Small intestine (tissue), 16 donors: ENCODE measurements around the gene POGZ. TPM values are rescaled to one million over a fixed set of nuclear protein-coding genes. Genes with fewer than 3 reads are reported as not detected.

Experiments
- DNase-seq, 2 donors: peaks; one replicate each; pipeline versions ENCODE4 v3.0.0 to v3.0.0-alpha.2; 2013
- FAIRE-seq: peaks from 2 replicates; lab custom pipeline; 2012; peaks lifted over from hg19 to GRCh38; lab: Jason Lieb, UNC
- H3K27ac ChIP-seq, 3 donors: one replicate each; pipeline ENCODE4 v1.5.1; 2013; ENCODE audit warnings: low read length in 2 of 3, mild to moderate bottlenecking in 2 of 3, control low read depth in 1 of 3, inconsistent platforms in 1 of 3, low read depth in 1 of 3, moderate library complexity in 1 of 3
- H3K27me3 ChIP-seq, 3 donors: one replicate each; pipeline ENCODE4 v1.6.1; 2013; ENCODE audit warnings: low read length in 3 of 3, inconsistent platforms in 1 of 3; ENCODE audit not compliant: control insufficient read depth in 3 of 3, insufficient read depth in 3 of 3
- H3K36me3 ChIP-seq, 3 donors: one replicate each; pipeline ENCODE4 v1.6.1; 2013; ENCODE audit warnings: low read length in 3 of 3, inconsistent platforms in 1 of 3, low read depth in 1 of 3, mild to moderate bottlenecking in 1 of 3, moderate library complexity in 1 of 3; ENCODE audit not compliant: control insufficient read depth in 3 of 3, insufficient read depth in 2 of 3
- H3K4me1 ChIP-seq, 3 donors: one replicate each; pipeline ENCODE4 v1.6.1; 2013; ENCODE audit warnings: low read length in 2 of 3, inconsistent platforms in 1 of 3, low read depth in 1 of 3, mild to moderate bottlenecking in 1 of 3, moderate library complexity in 1 of 3; ENCODE audit not compliant: control insufficient read depth in 3 of 3, insufficient read depth in 2 of 3
- H3K4me3 ChIP-seq, 3 donors: one replicate each; pipeline ENCODE4 v1.5.1; 2013; ENCODE audit warnings: low read length in 3 of 3, control low read depth in 1 of 3, inconsistent platforms in 1 of 3, low read depth in 1 of 3, mild to moderate bottlenecking in 1 of 3, moderate library complexity in 1 of 3
- H3K9me3 ChIP-seq, 2 donors: one replicate each; pipeline ENCODE4 v1.6.1; 2013; ENCODE audit warnings: low read depth in 1 of 2, low read length in 1 of 2; ENCODE audit not compliant: control insufficient read depth in 2 of 2, insufficient read depth in 1 of 2
- WGBS, 3 donors: extraction: QIAGEN DNeasy Blood & Tissue Kit; methylation state at CpG; one replicate each; pipeline ENCODE4 v1.1.7; 2013; 5-methylcytosine and 5-hydroxymethylcytosine counted together
- long read RNA-seq, 10 donors: transcript quantifications; one replicate each; lab custom pipeline, GENCODE V29; 2026
- polyA plus RNA-seq, 4 donors: library from polyadenylated mRNA; stranded (reverse) in 3 of 4; unstranded in 1 of 4; fragments of 200-250 nt in 3 of 4; fragments of 120-200 nt in 1 of 4; gene quantifications; one replicate each; pipeline versions ENCODE4 v1.2.1 to v1.2.3, GENCODE V29; 2013
- donor health status: healthy with polysubstance abuse.
- donor health status: control.
- donor health status: control.
- donor health status: Bipolar disorder and iron deficiency.
- donor health status: healthy.

Gene POGZ
- 10 to 100 TPM; 11.1 to 77.1 (median 16.0) TPM for polyA plus RNA-seq
- long read RNA-seq, donor 1 = 0 reads
- long read RNA-seq, donor 2, partial matches to known transcripts = 6 of 6 reads
- long read RNA-seq, donor 2, other reads (novel, unspliced or antisense) = 0 of 6 reads
- long read RNA-seq, donor 3, partial matches to known transcripts = 8 of 13 reads
- long read RNA-seq, donor 3, other reads (novel, unspliced or antisense) = 0 of 13 reads
- long read RNA-seq, donor 4, partial matches to known transcripts = 0 of 1 reads
- long read RNA-seq, donor 4, other reads (novel, unspliced or antisense) = 0 of 1 reads
- long read RNA-seq, donor 5, partial matches to known transcripts = 0 of 3 reads
- long read RNA-seq, donor 5, other reads (novel, unspliced or antisense) = 0 of 3 reads
- long read RNA-seq, donor 6, full-length matches to known transcripts = 2 of 7 reads
- long read RNA-seq, donor 6, partial matches to known transcripts = 5 of 7 reads
- long read RNA-seq, donor 6, other reads (novel, unspliced or antisense) = 0 of 7 reads
- long read RNA-seq, donor 7 = 0 reads
- long read RNA-seq, donor 8, partial matches to known transcripts = 0 of 1 reads
- long read RNA-seq, donor 8, other reads (novel, unspliced or antisense) = 0 of 1 reads
- long read RNA-seq, donor 9 = 0 reads
- long read RNA-seq, donor 10, partial matches to known transcripts = 21 of 24 reads
- long read RNA-seq, donor 10, other reads (novel, unspliced or antisense) = 0 of 24 reads

GRCh38 chr1:151459331-151460046 is at the start of gene POGZ:
POGZ (minus strand) TSS chr1:151459494; CDS start chr1:151442204, 17,290 bp downstream.
- FAIRE-seq (no peak), DNase-seq (peak; percentile 92 to 96)
- Histone ChIP-seq H3K36me3 (peaks cover 0 to 4% (median 0%) of the 10 kb centered on the region in 3 donors), H3K4me3 (peak within 1 kb of the TSS; percentile 74 to 98 (median 97)), H3K9me3 (no peaks in the 10 kb centered on the region), H3K27me3 (no peaks in the 10 kb centered on the region), H3K27ac (peak within 1 kb of the TSS; percentile 90 to 99 (median 94)), H3K4me1 (peaks cover 4 to 12% (median 6%) of the 10 kb centered on the region in 3 donors)
- WGBS, 3 donors = 12 to 17% (median 16%) methylated on average over 23 to 30 of the region's 30 CpGs

GRCh38 chr1:151508833-151509232 is 49.5 kb upstream of the POGZ start:
- no peak for FAIRE-seq
- peak; percentile 87 to 99 for DNase-seq
- peaks cover 0 to 19% (median 0%) of the 10 kb centered on the region in 3 donors for H3K4me1 ChIP-seq
- peak overlapping the region; percentile 93 to 94 (median 94) for H3K27ac ChIP-seq
- H3K36me3 ChIP-seq = peaks cover 0 to 3% (median 0%) of the 10 kb centered on the region in 3 donors
- WGBS, 3 donors = 22 to 62% (median 38%) methylated on average over 6 of the region's 6 CpGs
- no peaks in the 10 kb centered on the region for H3K27me3 ChIP-seq
- no peak overlapping the region for H3K4me3 ChIP-seq
- peaks cover 0 to 2% of the 10 kb centered on the region in 2 donors for H3K9me3 ChIP-seq

GRCh38 chr1:151504759-151505158 is 45.5 kb upstream of the POGZ start:
- WGBS, 3 donors = 86 to 92% (median 88%) methylated on average over 4 of the region's 4 CpGs
- no peak for DNase-seq

DNA sequence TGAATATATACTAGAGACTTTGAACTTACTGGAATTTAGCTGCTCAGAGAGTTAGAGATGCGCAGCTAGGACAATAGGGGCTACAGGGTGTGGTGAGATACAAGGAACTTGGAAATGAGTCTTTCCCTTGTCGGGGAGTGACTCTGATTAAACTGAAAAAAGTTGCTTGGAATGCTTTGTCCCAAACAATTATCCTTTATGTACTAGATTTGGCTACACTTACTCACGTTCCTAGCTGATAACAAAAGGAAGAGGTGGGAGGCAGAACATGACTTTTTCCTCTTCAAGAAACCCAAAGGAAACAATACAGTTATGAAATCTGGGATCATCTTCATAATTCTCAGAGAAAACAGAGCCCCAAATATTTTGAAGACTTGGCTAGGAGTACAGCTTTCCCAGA is 45.0 kb upstream of the POGZ start:
- H3K4me3 ChIP-seq = no peak overlapping the region
- DNase-seq = no peak
- 18 to 44% (median 41%) methylated on average over 3 of the region's 3 CpGs for WGBS, 3 donors
- H3K36me3 ChIP-seq = no peaks in the 10 kb centered on the region
- H3K9me3 ChIP-seq = peaks cover 0 to 1% of the 10 kb centered on the region in 2 donors
- peaks cover 0 to 36% (median 0%) of the 10 kb centered on the region in 3 donors for H3K4me1 ChIP-seq
- FAIRE-seq = no peak
- no peaks in the 10 kb centered on the region for H3K27me3 ChIP-seq
- H3K27ac ChIP-seq = no peak overlapping the region

More at GRCh38 chr1:151504759-151505158, 45.5 kb upstream of the POGZ start:
- no peaks in the 10 kb centered on the region for H3K36me3 ChIP-seq
- peaks cover 0 to 2% of the 10 kb centered on the region in 2 donors for H3K9me3 ChIP-seq
- no peak overlapping the region for H3K27ac ChIP-seq
- no peak overlapping the region for H3K4me3 ChIP-seq
- FAIRE-seq = no peak
- H3K27me3 ChIP-seq = no peaks in the 10 kb centered on the region
- peaks cover 0 to 38% (median 0%) of the 10 kb centered on the region in 3 donors for H3K4me1 ChIP-seq

- WGBS, 3 donors = 65% methylated on average over 7 of the region's 7 CpGs
- no peaks in the 10 kb centered on the region for H3K36me3 ChIP-seq
- H3K4me3 ChIP-seq = no peak overlapping the region
- peaks cover 0 to 40% (median 0%) of the 10 kb centered on the region in 3 donors for H3K4me1 ChIP-seq
- no peaks in the 10 kb centered on the region for H3K27me3 ChIP-seq
- no peaks in the 10 kb centered on the region for H3K9me3 ChIP-seq
- DNase-seq (no peak), FAIRE-seq (no peak)
- peak overlapping the region in 2 of 3 donors; percentile 63 to 89 for H3K27ac ChIP-seq
Measured at GRCh38 chr1:151502859-151503780, 43.8 kb upstream of the POGZ start.

DNA sequence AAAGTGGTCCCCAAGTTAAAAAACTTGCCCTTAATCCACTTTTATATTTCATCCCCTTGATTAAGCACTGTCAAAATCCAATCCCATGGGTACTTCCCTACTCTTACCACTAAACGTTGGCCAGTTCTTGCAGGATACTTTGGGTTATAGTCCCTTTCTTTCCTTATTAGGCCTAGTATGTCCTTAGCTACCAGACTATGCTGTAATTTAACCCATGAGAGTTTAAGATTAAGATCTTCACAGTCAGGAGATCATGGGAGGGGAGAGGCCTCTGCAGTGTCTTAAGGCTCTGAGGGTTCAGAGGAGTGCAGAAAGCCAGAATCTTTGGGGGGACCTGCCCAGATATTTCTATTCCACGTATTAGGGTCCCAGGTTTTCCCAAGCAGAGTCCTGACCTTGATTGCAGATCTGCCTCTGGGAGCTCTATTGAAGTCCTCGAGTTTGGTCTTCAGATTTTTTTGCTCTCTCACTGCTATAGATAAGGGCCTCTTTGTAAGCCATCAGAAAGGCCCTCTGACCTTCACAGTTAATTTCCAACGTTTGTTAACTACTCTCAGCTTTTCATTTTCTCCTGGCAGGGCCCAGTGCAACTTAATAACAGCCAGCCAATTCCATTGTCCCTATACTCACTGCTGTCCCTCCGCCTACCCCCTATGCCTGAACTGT is 42.9 kb upstream of the POGZ start:
- H3K4me1 ChIP-seq = peaks cover 0 to 40% (median 0%) of the 10 kb centered on the region in 3 donors
- 43 to 56% (median 44%) methylated on average over 5 of the region's 5 CpGs for WGBS, 3 donors
- peak overlapping the region; percentile 23 to 89 (median 38) for H3K27ac ChIP-seq
- DNase-seq (peak in 1 of 2 donors; percentile 62), FAIRE-seq (no peak)
- no peaks in the 10 kb centered on the region for H3K27me3 ChIP-seq
- no peaks in the 10 kb centered on the region for H3K9me3 ChIP-seq
- H3K36me3 ChIP-seq = no peaks in the 10 kb centered on the region
- no peak overlapping the region for H3K4me3 ChIP-seq

DNA sequence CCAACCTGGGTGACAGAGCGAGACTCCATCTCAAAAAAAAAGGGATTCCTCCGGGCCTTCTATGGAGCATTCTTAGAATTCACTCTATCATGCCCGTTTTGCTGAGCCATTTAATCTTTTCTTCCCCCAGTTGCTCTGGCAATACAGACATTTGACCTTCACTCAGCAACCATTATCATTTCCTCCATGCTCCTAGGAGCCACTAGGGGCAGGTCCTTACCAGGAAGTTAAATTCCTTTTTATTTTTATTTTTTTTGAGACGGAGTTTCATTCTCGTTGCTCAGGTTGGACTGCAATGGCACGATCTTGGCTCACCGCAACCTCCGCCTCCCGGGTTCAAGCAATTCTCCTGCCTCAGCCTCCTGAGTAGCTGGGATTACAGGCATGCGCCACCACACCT is 42.2 kb upstream of the POGZ start:
- Histone ChIP-seq H3K4me1 (peaks cover 0 to 40% (median 0%) of the 10 kb centered on the region in 3 donors), H3K4me3 (no peak overlapping the region), H3K36me3 (no peaks in the 10 kb centered on the region), H3K9me3 (no peaks in the 10 kb centered on the region), H3K27ac (peak overlapping the region; percentile 23 to 89 (median 38)), H3K27me3 (no peaks in the 10 kb centered on the region)
- DNase-seq = peak; percentile 77 to 83
- WGBS, 3 donors = 33 to 69% (median 36%) methylated on average over 9 to 10 of the region's 10 CpGs
- FAIRE-seq = no peak
